A673 (cell line): ENCODE results near the gene LAMB3.

Experiments used
- CTCF ChIP-seq: fragments of 300-800, 200-600 bp; sonication (generic); conservative IDR thresholded peaks from 2 replicates; pipeline ENCODE4 v1.5.1; 2017; ENCODE audit warnings: low read depth, mild to moderate bottlenecking, antibody characterized with exemption, low read length, moderate library complexity, mixed read lengths
- EZH2 ChIP-seq: fragments of 200-600 bp; sonication (generic); IDR thresholded peaks from 2 replicates; pipeline ENCODE4 v1.6.1; 2017; ENCODE audit warnings: borderline replicate concordance, low read depth, mild to moderate bottlenecking, mixed read lengths, antibody characterized with exemption, low read length; ENCODE audit not compliant: poor library complexity, severe bottlenecking

- TF ChIP-seq CTCF (no peak), EZH2 (no peak)
Observed at GRCh38 chr1:209589440-209589839, 62.8 kb downstream of the LAMB3 start.
